Kidney (tissue), 14 donors: ENCODE data around the gene PRR11. TPM values are rescaled to one million over a fixed set of nuclear protein-coding genes. Genes with fewer than 3 reads are reported as not detected.

Experiments used
- DNase-seq, 5 donors: peaks; one replicate each; pipeline ENCODE4 v3.0.0-alpha.2; 2013 to 2020
- FAIRE-seq: peaks from 2 replicates; lab custom pipeline; 2012; peaks lifted over from hg19 to GRCh38; lab: Jason Lieb, UNC
- H3K27ac ChIP-seq, 2 donors: one replicate each; pipeline ENCODE4 v1.7.0; 2013; ENCODE audit warnings: low read depth in 2 of 2, low read length in 2 of 2, inconsistent platforms in 1 of 2
- H3K27me3 ChIP-seq: one replicate; pipeline ENCODE4 v1.7.1; 2013; ENCODE audit warnings: low read length, inconsistent platforms; ENCODE audit not compliant: control insufficient read depth, insufficient read depth
- H3K36me3 ChIP-seq, 3 donors: one replicate each; pipeline versions ENCODE4 v1.7.0 to v1.7.1; 2013; ENCODE audit warnings: low read length in 3 of 3, control low read depth in 1 of 3, inconsistent platforms in 1 of 3; ENCODE audit not compliant: insufficient read depth in 3 of 3, control insufficient read depth in 2 of 3
- H3K4me1 ChIP-seq, 3 donors: one replicate each; pipeline versions ENCODE4 v1.7.0 to v1.7.1; 2013; ENCODE audit warnings: low read length in 3 of 3, inconsistent platforms in 1 of 3, low read depth in 1 of 3; ENCODE audit not compliant: control insufficient read depth in 2 of 3, insufficient read depth in 2 of 3
- H3K4me3 ChIP-seq, 3 donors: one replicate each; pipeline versions ENCODE4 v1.7.0 to v1.8.1; 2013; ENCODE audit warnings: low read length in 3 of 3, control low read depth in 1 of 3, inconsistent platforms in 1 of 3
- H3K9ac ChIP-seq, 3 donors: one replicate each; pipeline versions ENCODE4 v1.7.0 to v1.7.1; 2013; ENCODE audit warnings: low read length in 3 of 3, control low read depth in 1 of 3, inconsistent platforms in 1 of 3
- H3K9me3 ChIP-seq, 3 donors: one replicate each; pipeline versions ENCODE4 v1.7.0 to v1.7.1; 2013; ENCODE audit warnings: low read length in 3 of 3, control low read depth in 1 of 3, inconsistent platforms in 1 of 3; ENCODE audit not compliant: control insufficient read depth in 2 of 3, insufficient read depth in 1 of 3
- intact Hi-C: fragments of 100-400 bp; cut with DNase I; formaldehyde crosslinking; loops from one replicate; pipeline ENCODE4 v1.11.1; 2022
- polyA plus RNA-seq: library from polyadenylated mRNA; stranded (reverse); fragments of 350-450 nt; fragmentation: Illumina TruSeq; extraction: RNeasy Lipid Tissue Mini Kit (QIAGEN cat#74804); gene quantifications from one replicate; pipeline ENCODE4 v1.2.3, GENCODE V29; 2014; ENCODE audit warnings: low read depth, low replicate concordance; ENCODE audit not compliant: insufficient read depth
- total RNA-seq: library from RNA; stranded (reverse); fragmentation: NEBNext Ultra II Directional; extraction: Animal tissue kit (Norgen Biotek cat#: 25700); gene quantifications from one replicate; pipeline ENCODE4 v1.2.1, GENCODE V29; 2021
- TF ChIP-seq, protein P1 (sequence below): IDR thresholded peaks from 3 replicates; pipeline ENCODE4 v1.5.1; 2012; ENCODE audit warnings: mild to moderate bottlenecking, moderate library complexity, borderline replicate concordance; ENCODE audit not compliant: insufficient read depth; ENCODE audit errors: extremely low read depth
- donor health status: control.
- donor health status: control.
- donor health status: control.
- donor health status: control.
- donor health status: control.
- donor health status: DM: yes; HTN: yes; CAD: no.
- donor health status: Normal renal cell carcinoma (clear cell type).

The PRR11 gene
- total and polyA plus RNA-seq, 2 donors from 2014 or later, result 0.26 to 2.5 TPM

DNA sequence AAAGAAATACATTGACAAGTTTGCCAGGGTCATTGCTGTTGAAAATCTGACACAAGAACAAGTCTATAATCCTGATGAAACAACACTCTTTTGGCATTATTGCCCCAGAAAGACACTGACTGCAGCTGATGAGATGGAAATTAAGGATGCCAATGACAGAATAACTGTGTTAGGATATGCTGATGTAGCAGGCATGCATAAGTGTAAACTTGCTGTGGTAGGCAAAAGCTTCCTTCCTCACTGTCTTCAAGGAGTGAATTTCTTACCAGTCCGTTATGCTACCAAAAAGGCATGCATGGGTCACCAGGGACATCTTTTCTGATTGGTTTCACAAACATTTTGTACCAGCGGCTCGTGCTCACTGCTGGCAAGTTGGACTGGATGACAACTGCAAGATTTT is 75.2 kb downstream of the PRR11 start:
- H3K27ac ChIP-seq, result no peak overlapping the region
- H3K36me3 ChIP-seq, result no peaks in the 10 kb centered on the region
- no peaks in the 10 kb centered on the region for H3K4me1 ChIP-seq
- H3K9me3 ChIP-seq, result no peaks in the 10 kb centered on the region
- TF ChIP-seq, protein P1, sequence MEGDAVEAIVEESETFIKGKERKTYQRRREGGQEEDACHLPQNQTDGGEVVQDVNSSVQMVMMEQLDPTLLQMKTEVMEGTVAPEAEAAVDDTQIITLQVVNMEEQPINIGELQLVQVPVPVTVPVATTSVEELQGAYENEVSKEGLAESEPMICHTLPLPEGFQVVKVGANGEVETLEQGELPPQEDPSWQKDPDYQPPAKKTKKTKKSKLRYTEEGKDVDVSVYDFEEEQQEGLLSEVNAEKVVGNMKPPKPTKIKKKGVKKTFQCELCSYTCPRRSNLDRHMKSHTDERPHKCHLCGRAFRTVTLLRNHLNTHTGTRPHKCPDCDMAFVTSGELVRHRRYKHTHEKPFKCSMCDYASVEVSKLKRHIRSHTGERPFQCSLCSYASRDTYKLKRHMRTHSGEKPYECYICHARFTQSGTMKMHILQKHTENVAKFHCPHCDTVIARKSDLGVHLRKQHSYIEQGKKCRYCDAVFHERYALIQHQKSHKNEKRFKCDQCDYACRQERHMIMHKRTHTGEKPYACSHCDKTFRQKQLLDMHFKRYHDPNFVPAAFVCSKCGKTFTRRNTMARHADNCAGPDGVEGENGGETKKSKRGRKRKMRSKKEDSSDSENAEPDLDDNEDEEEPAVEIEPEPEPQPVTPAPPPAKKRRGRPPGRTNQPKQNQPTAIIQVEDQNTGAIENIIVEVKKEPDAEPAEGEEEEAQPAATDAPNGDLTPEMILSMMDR, result no peak
- FAIRE-seq (no peak), DNase-seq (no peak)
- no peaks in the 10 kb centered on the region for H3K27me3 ChIP-seq
- H3K4me3 ChIP-seq, result no peak overlapping the region
- intact Hi-C loops, result no loop called here
- no peak overlapping the region for H3K9ac ChIP-seq

DNA sequence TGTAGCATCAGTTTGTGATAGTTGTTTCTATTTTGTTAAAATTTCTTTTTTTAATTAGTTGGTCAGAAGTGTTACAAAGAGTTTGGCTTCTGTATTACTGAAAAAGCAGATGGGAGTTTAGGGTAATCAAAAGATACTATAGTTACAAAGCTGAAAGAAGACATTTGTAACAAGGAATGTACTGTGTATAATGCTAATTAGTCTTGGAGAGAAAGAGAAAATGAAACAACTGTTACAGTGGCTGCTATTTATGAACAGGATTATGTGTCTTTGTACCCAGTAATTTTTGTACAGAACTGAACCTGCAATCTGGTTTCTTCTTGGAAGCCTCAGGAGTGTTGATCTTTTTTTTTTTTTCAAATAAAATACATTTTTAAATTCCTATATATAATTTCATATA is 79.1 kb downstream of the PRR11 start:
- FAIRE-seq, result no peak
- Histone ChIP-seq H3K36me3 (no peaks in the 10 kb centered on the region), H3K27ac (no peak overlapping the region), H3K9me3 (no peaks in the 10 kb centered on the region), H3K27me3 (no peaks in the 10 kb centered on the region), H3K4me3 (no peak overlapping the region), H3K9ac (no peak overlapping the region), H3K4me1 (no peaks in the 10 kb centered on the region)
- DNase-seq, result no peak
- TF ChIP-seq, protein P1, result no peak
- intact Hi-C loops, result no loop called here

DNA sequence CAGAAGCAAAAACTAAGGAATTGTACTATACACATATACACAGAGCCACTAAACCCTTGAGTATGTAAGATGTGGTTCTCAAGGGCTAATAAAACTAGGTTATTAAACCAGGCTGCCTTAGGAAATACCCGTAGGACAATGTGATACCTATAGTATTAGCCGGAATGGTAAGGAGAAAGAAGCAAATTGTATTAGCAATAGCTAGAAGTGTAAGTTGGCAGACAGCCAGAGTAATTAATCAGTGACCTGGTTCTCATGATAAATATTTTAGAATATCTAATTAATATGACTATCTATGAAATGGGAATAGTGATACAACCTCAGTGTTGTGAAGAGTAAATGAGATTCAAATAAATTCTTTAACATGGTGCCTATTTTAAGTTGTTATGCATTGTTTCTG is 83.4 kb downstream of the PRR11 start:
- TF ChIP-seq, protein P1, result no peak
- no peak overlapping the region for H3K9ac ChIP-seq
- no peak for FAIRE-seq
- no peak for DNase-seq
- no peak overlapping the region for H3K4me3 ChIP-seq
- H3K36me3 ChIP-seq, result no peaks in the 10 kb centered on the region
- H3K9me3 ChIP-seq, result no peaks in the 10 kb centered on the region
- H3K4me1 ChIP-seq, result no peaks in the 10 kb centered on the region
- no peak overlapping the region for H3K27ac ChIP-seq
- intact Hi-C loops, result no loop called here
- no peaks in the 10 kb centered on the region for H3K27me3 ChIP-seq

DNA sequence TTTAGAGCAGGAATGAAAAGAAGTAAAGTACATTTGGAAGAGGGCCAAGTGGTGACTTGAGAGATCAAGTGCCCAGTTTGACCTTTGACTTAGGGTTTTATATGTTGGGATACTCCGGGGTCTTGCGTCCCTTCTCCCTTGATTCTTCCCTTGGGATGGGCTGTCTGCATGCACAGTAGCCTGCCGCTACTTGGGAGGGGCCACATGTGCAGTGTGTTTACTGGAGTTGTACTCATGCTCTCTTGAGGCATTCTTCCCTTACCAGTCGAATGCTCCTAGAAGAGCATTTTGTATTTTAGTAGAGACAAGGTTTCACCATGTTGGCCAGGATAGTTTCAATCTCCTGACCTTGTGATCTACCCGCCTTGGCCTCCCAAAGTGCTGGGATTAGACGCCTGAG is 88.5 kb downstream of the PRR11 start:
- no peak overlapping the region for H3K27ac ChIP-seq
- H3K9ac ChIP-seq, result no peak overlapping the region
- intact Hi-C loops, result no loop called here
- no peaks in the 10 kb centered on the region for H3K4me1 ChIP-seq
- no peaks in the 10 kb centered on the region for H3K27me3 ChIP-seq
- DNase-seq (no peak), FAIRE-seq (no peak)
- H3K9me3 ChIP-seq, result no peaks in the 10 kb centered on the region
- H3K4me3 ChIP-seq, result no peak overlapping the region
- no peaks in the 10 kb centered on the region for H3K36me3 ChIP-seq
- TF ChIP-seq, protein P1, result no peak
